HEK293 (cell line): ENCODE measurements around the gene CCNG2.
A peak's percentile ranks its signal among the peaks of the same experiment; 100 is the strongest.

Source experiments
- CTCF ChIA-PET: fragments of 350-600 bp; formaldehyde crosslinking; extraction: SDS; loops from one replicate; lab custom pipeline; 2021; ENCODE audit warnings: antibody characterized with exemption; lab: Yijun Ruan, JAX
- POLR2A ChIA-PET: fragments of 300-600 bp; formaldehyde crosslinking; extraction: SDS; loops from one replicate; lab custom pipeline; 2020; ENCODE audit warnings: antibody characterized with exemption, inconsistent platforms; lab: Yijun Ruan, JAX
- H3K27ac ChIP-seq: fragments of 200-500 bp; sonication (Bioruptor generic); 2 replicates; pipeline ENCODE4 v1.5.1; 2014; ENCODE audit warnings: low read depth, low read length, control low read depth, inconsistent platforms; ENCODE audit errors: extremely low read depth
- H3K36me3 ChIP-seq, 2 experiments: fragments of 200-500 bp in 1 of 2; sonication (Bioruptor generic) in 1 of 2; 1 replicate in 1 of 2; 2 replicates in 1 of 2; pipeline ENCODE4 v1.5.1; 2014 to 2017; ENCODE audit warnings: inconsistent platforms in 2 of 2, low read length in 2 of 2; ENCODE audit not compliant: control insufficient read depth in 2 of 2, insufficient read depth in 1 of 2
- H3K4me1 ChIP-seq: fragments of 200-500 bp; sonication (Bioruptor generic); 2 replicates; pipeline ENCODE4 v1.5.1; 2014; ENCODE audit warnings: mild to moderate bottlenecking, low read length, inconsistent platforms; ENCODE audit not compliant: control insufficient read depth, insufficient read depth
- H3K4me3 ChIP-seq: 2 replicates; pipeline ENCODE4 v1.5.1; 2011; ENCODE audit warnings: low read depth, mild to moderate bottlenecking, control low read depth, low read length, moderate library complexity
- H3K9me3 ChIP-seq: fragments of 200-500 bp; sonication (Bioruptor generic); 2 replicates; pipeline ENCODE4 v1.5.1; 2014; ENCODE audit warnings: low read depth, low read length, inconsistent platforms; ENCODE audit not compliant: control insufficient read depth, insufficient read depth
- HOXD13 ChIP-seq: sonication (generic); formaldehyde crosslinking; IDR thresholded peaks from 2 replicates; pipeline ENCODE4 v1.8.0; 2022; ENCODE audit warnings: missing genetic modification reagents, borderline replicate concordance
- PRDM2 ChIP-seq: fragments of 450-650 bp; formaldehyde crosslinking; IDR thresholded peaks from 2 replicates; pipeline ENCODE4 v1.5.1; 2016; ENCODE audit warnings: missing biosample characterization, missing genetic modification characterization, borderline replicate concordance
- RBAK ChIP-seq: fragments of 450-650 bp; formaldehyde crosslinking; IDR thresholded peaks from 2 replicates; pipeline ENCODE4 v1.5.1; 2016; ENCODE audit warnings: missing biosample characterization, missing genetic modification characterization
- SP2 ChIP-seq: fragments of 450-650 bp; formaldehyde crosslinking; IDR thresholded peaks from 2 replicates; pipeline ENCODE4 v1.5.1; 2016; ENCODE audit warnings: missing biosample characterization, missing genetic modification characterization
- SP7 ChIP-seq: fragments of 450-650 bp; formaldehyde crosslinking; IDR thresholded peaks from 2 replicates; pipeline ENCODE4 v1.5.1; 2016; ENCODE audit warnings: missing biosample characterization, missing genetic modification characterization
- TRIM28 ChIP-seq: IDR thresholded peaks from 2 replicates; pipeline ENCODE4 v1.6.1; 2011; ENCODE audit warnings: low read length, control low read depth, borderline replicate concordance
- ZBTB10 ChIP-seq: fragments of 450-650 bp; formaldehyde crosslinking; IDR thresholded peaks from 2 replicates; pipeline ENCODE4 v1.5.1; 2016; ENCODE audit warnings: missing biosample characterization, missing genetic modification characterization
- ZNF140 ChIP-seq: fragments of 450-650 bp; formaldehyde crosslinking; IDR thresholded peaks from 2 replicates; pipeline ENCODE4 v1.5.1; 2016; ENCODE audit warnings: missing biosample characterization, missing genetic modification characterization
- ZNF221 ChIP-seq: fragments of 450-650 bp; formaldehyde crosslinking; IDR thresholded peaks from 2 replicates; pipeline ENCODE4 v1.5.1; 2017; ENCODE audit warnings: missing biosample characterization, missing genetic modification characterization, borderline replicate concordance
- ZNF391 ChIP-seq: fragments of 450-650 bp; formaldehyde crosslinking; IDR thresholded peaks from 2 replicates; pipeline ENCODE4 v1.5.1; 2016; ENCODE audit warnings: low read depth, missing biosample characterization, missing genetic modification characterization, borderline replicate concordance
- ZNF394 ChIP-seq: fragments of 450-650 bp; formaldehyde crosslinking; IDR thresholded peaks from 2 replicates; pipeline ENCODE4 v1.5.1; 2016; ENCODE audit warnings: missing biosample characterization, missing genetic modification characterization, mild to moderate bottlenecking, moderate library complexity, borderline replicate concordance
- ZNF404 ChIP-seq: fragments of 450-650 bp; formaldehyde crosslinking; IDR thresholded peaks from 2 replicates; pipeline ENCODE4 v1.5.1; 2017; ENCODE audit warnings: missing biosample characterization, missing genetic modification characterization
- ZNF521 ChIP-seq: fragments of 450-650 bp; formaldehyde crosslinking; IDR thresholded peaks from 2 replicates; pipeline ENCODE4 v1.5.1; 2017; ENCODE audit warnings: missing biosample characterization, mild to moderate bottlenecking, missing genetic modification characterization
- ZNF626 ChIP-seq: fragments of 450-650 bp; sonication (Bioruptor Pico); formaldehyde crosslinking; IDR thresholded peaks from 2 replicates; pipeline ENCODE4 v1.5.1; 2018; ENCODE audit warnings: missing biosample characterization, missing genetic modification characterization, inconsistent platforms
- ZNF639 ChIP-seq: fragments of 450-650 bp; formaldehyde crosslinking; IDR thresholded peaks from 2 replicates; pipeline ENCODE4 v1.5.1; 2016; ENCODE audit warnings: missing biosample characterization, missing genetic modification characterization

Gene CCNG2

GRCh38 chr4:77149789-77150188, 7.2 kb upstream of the CCNG2 start (continued):
- TF ChIP-seq SP2 (tag by site-specific recombination) (no peak), ZNF626 (tag by site-specific recombination) (no peak), PRDM2 (no peak), ZNF639 (tag by site-specific recombination) (no peak), SP7 (tag by site-specific recombination) (no peak), ZNF221 (tag by site-specific recombination) (no peak), ZNF521 (tag by site-specific recombination) (no peak), ZNF404 (tag by site-specific recombination) (no peak)

- Histone ChIP-seq H3K36me3 (no peaks in the 10 kb centered on the region), H3K27ac (no peak overlapping the region), H3K4me3 (no peak overlapping the region), H3K4me1 (no peaks in the 10 kb centered on the region), H3K9me3 (no peaks in the 10 kb centered on the region)
- TF ChIP-seq ZNF140 (tag by site-specific recombination): no peak
- TF ChIP-seq ZNF391: no peak
- no peak for TF ChIP-seq ZBTB10 (tag by site-specific recombination)
- no peak for TF ChIP-seq RBAK (tag by site-specific recombination)
- CTCF ChIA-PET: no interaction called here
- POLR2A ChIA-PET: no interaction called here
These were observed 5.8 kb upstream of the CCNG2 start for GRCh38 chr4:77151241-77151640.

- CTCF ChIA-PET: interaction anchor here (0.8 to 0.9 kb wide), 2 partner anchors 62 to 206 kb away, joined by 3 read pairs; no protein-coding TSS in a partner anchor
- Histone ChIP-seq H3K4me1 (no peaks in the 10 kb centered on the region), H3K27ac (no peak overlapping the region), H3K4me3 (no peak overlapping the region), H3K9me3 (no peaks in the 10 kb centered on the region), H3K36me3 (no peaks in the 10 kb centered on the region)
- POLR2A ChIA-PET: no interaction called here
- TF ChIP-seq TRIM28: 0 out of 2 replicates have a peak, but pooled peaks have one; percentile 23
- 0 out of 2 replicates have a peak, but pooled peaks have one; percentile 13 for TF ChIP-seq ZNF394 (tag by site-specific recombination)
- TF ChIP-seq HOXD13 (CRISPR knock-in tag): no peak
These were observed 4.6 kb upstream of the CCNG2 start for GRCh38 chr4:77152421-77152820.
